Left colon (tissue), 2 donors: Measurements from ENCODE around the gene CHD5. TPM values are rescaled to one million over a fixed set of nuclear protein-coding genes. Genes with fewer than 3 reads are reported as not detected.
"Not testable (repeated sequence)": the region's sequence is repeated elsewhere in the genome, so short reads cannot be mapped to it uniquely, and the experiment has no call there.

Experiments
- ATAC-seq: fragments of 200-7000 bp; cut with Tn5 transposase; one replicate; pipeline ENCODE4 v1.9.1; 2020; ENCODE audit warnings: mild to moderate bottlenecking, moderate library complexity
- DNase-seq, 2 donors: peaks; one replicate each; pipeline ENCODE4 v3.0.0-alpha.2; 2020
- intact Hi-C, 2 donors: fragments of 100-400 bp; cut with DNase I in 1 of 2; cut with micrococcal nuclease in 1 of 2; formaldehyde crosslinking; loops; one replicate each; pipeline versions ENCODE4 v1.11.2 to v1.14.0; 2022; cut with DNase I, micrococcal nuclease
- long read RNA-seq: library from polyadenylated mRNA; unstranded; transcript quantifications from one replicate; pipeline ENCODE4 v2.0.0, GENCODE V29; 2021
- total RNA-seq, 2 donors: library from RNA; stranded (reverse); fragmentation: NEBNext Ultra II Directional; extraction: Animal tissue kit (Norgen Biotek cat#: 25700); gene quantifications; one replicate each; pipeline ENCODE4 v1.2.1, GENCODE V29; 2021
- donor health status: DM: no; HTN: no; CAD: no.
- donor health status: DM: yes; HTN: yes; CAD: no.

The CHD5 gene
- under 1 TPM; 0.18 to 0.20 TPM for total RNA-seq
- long read RNA-seq, result 0 reads

- intact Hi-C loops, result no loop called here
- ATAC-seq (no peak), DNase-seq (no peak)
Observed at GRCh38 chr1:6180268-6180706, at the start of gene CHD5. TSS of gene CHD5 (minus strand) at chr1:6180321. CDS start at chr1:6180023, 298 bp downstream.

GRCh38 chr1:6225651-6226050 lies 45.5 kb upstream of the CHD5 start:
- no peak for DNase-seq
- no peak for ATAC-seq
- intact Hi-C loops, result no loop called here

GRCh38 chr1:6224718-6225117 lies 44.6 kb upstream of the CHD5 start:
- no peak for DNase-seq
- intact Hi-C loops, result no loop called here
- no peak for ATAC-seq

GRCh38 chr1:6223617-6224016 lies 43.5 kb upstream of the CHD5 start:
- intact Hi-C loops, result no loop called here
- ATAC-seq (no peak), DNase-seq (no peak)

- peak; percentile 25 for ATAC-seq
- DNase-seq, result no peak
- intact Hi-C loops, result no loop called here
Observed at GRCh38 chr1:6222636-6223035, 42.5 kb upstream of the CHD5 start.

GRCh38 chr1:6221210-6221784 lies 41.2 kb upstream of the CHD5 start:
- intact Hi-C loops, result no loop called here
- DNase-seq (no peak), ATAC-seq (no peak)

GRCh38 chr1:6220236-6220635 lies 40.1 kb upstream of the CHD5 start:
- intact Hi-C loops, result no loop called here
- DNase-seq, result no peak
- ATAC-seq, result no peak

- ATAC-seq, intact Hi-C loops, DNase-seq: not testable (repeated sequence)
Observed at GRCh38 chr1:6219641-6220040, 39.5 kb upstream of the CHD5 start.

GRCh38 chr1:6218375-6219164 lies 38.4 kb upstream of the CHD5 start:
- DNase-seq (no peak), ATAC-seq (no peak)
- intact Hi-C loops, result no loop called here

GRCh38 chr1:6212193-6212959 lies 32.3 kb upstream of the CHD5 start:
- intact Hi-C loops, result no loop called here
- DNase-seq, result no peak

GRCh38 chr1:6211731-6212130 lies 31.6 kb upstream of the CHD5 start:
- no peak for DNase-seq
- intact Hi-C loops, result no loop called here
- ATAC-seq, result no peak

More at GRCh38 chr1:6212193-6212959, 32.3 kb upstream of the CHD5 start:
- ATAC-seq, result no peak

- intact Hi-C loops, result no loop called here
- ATAC-seq (no peak), DNase-seq (no peak)
Observed at GRCh38 chr1:6210591-6211355, 30.7 kb upstream of the CHD5 start.

- intact Hi-C loops, result no loop called here
- ATAC-seq (no peak), DNase-seq (no peak)
Observed at GRCh38 chr1:6209661-6210580, 29.8 kb upstream of the CHD5 start.

GRCh38 chr1:6208723-6209660 lies 28.9 kb upstream of the CHD5 start:
- peak; percentile 41 to 53 for DNase-seq
- peak; percentile 60 for ATAC-seq
- intact Hi-C loops, result no loop called here

- intact Hi-C loops, result no loop called here
- ATAC-seq (no peak), DNase-seq (no peak)
Observed at GRCh38 chr1:6207921-6208320, 27.8 kb upstream of the CHD5 start.

GRCh38 chr1:6207075-6207885 lies 27.2 kb upstream of the CHD5 start:
- DNase-seq, result no peak
- no peak for ATAC-seq
- intact Hi-C loops, result no loop called here
